Kidney (tissue), 14 donors: ENCODE results near the gene ULK4. TPM values are rescaled to one million over a fixed set of nuclear protein-coding genes. Genes with fewer than 3 reads are reported as not detected.
"Not testable (repeated sequence)": the region's sequence is repeated elsewhere in the genome, so short reads cannot be mapped to it uniquely, and the experiment has no call there.

Experiments used
- DNase-seq, 5 donors: peaks; one replicate each; pipeline ENCODE4 v3.0.0-alpha.2; 2013 to 2020
- FAIRE-seq: peaks from 2 replicates; lab custom pipeline; 2012; peaks lifted over from hg19 to GRCh38; lab: Jason Lieb, UNC
- H3K27ac ChIP-seq, 2 donors: one replicate each; pipeline ENCODE4 v1.7.0; 2013; ENCODE audit warnings: low read depth in 2 of 2, low read length in 2 of 2, inconsistent platforms in 1 of 2
- H3K27me3 ChIP-seq: one replicate; pipeline ENCODE4 v1.7.1; 2013; ENCODE audit warnings: low read length, inconsistent platforms; ENCODE audit not compliant: control insufficient read depth, insufficient read depth
- H3K36me3 ChIP-seq, 3 donors: one replicate each; pipeline versions ENCODE4 v1.7.0 to v1.7.1; 2013; ENCODE audit warnings: low read length in 3 of 3, control low read depth in 1 of 3, inconsistent platforms in 1 of 3; ENCODE audit not compliant: insufficient read depth in 3 of 3, control insufficient read depth in 2 of 3
- H3K4me1 ChIP-seq, 3 donors: one replicate each; pipeline versions ENCODE4 v1.7.0 to v1.7.1; 2013; ENCODE audit warnings: low read length in 3 of 3, inconsistent platforms in 1 of 3, low read depth in 1 of 3; ENCODE audit not compliant: control insufficient read depth in 2 of 3, insufficient read depth in 2 of 3
- H3K4me3 ChIP-seq, 3 donors: one replicate each; pipeline versions ENCODE4 v1.7.0 to v1.8.1; 2013; ENCODE audit warnings: low read length in 3 of 3, control low read depth in 1 of 3, inconsistent platforms in 1 of 3
- H3K9ac ChIP-seq, 3 donors: one replicate each; pipeline versions ENCODE4 v1.7.0 to v1.7.1; 2013; ENCODE audit warnings: low read length in 3 of 3, control low read depth in 1 of 3, inconsistent platforms in 1 of 3
- H3K9me3 ChIP-seq, 3 donors: one replicate each; pipeline versions ENCODE4 v1.7.0 to v1.7.1; 2013; ENCODE audit warnings: low read length in 3 of 3, control low read depth in 1 of 3, inconsistent platforms in 1 of 3; ENCODE audit not compliant: control insufficient read depth in 2 of 3, insufficient read depth in 1 of 3
- intact Hi-C: fragments of 100-400 bp; cut with DNase I; formaldehyde crosslinking; loops from one replicate; pipeline ENCODE4 v1.11.1; 2022
- polyA plus RNA-seq: library from polyadenylated mRNA; stranded (reverse); fragments of 350-450 nt; fragmentation: Illumina TruSeq; extraction: RNeasy Lipid Tissue Mini Kit (QIAGEN cat#74804); gene quantifications from one replicate; pipeline ENCODE4 v1.2.3, GENCODE V29; 2014; ENCODE audit warnings: low read depth, low replicate concordance; ENCODE audit not compliant: insufficient read depth
- total RNA-seq: library from RNA; stranded (reverse); fragmentation: NEBNext Ultra II Directional; extraction: Animal tissue kit (Norgen Biotek cat#: 25700); gene quantifications from one replicate; pipeline ENCODE4 v1.2.1, GENCODE V29; 2021
- TF ChIP-seq, protein P1 (sequence below): IDR thresholded peaks from 3 replicates; pipeline ENCODE4 v1.5.1; 2012; ENCODE audit warnings: mild to moderate bottlenecking, moderate library complexity, borderline replicate concordance; ENCODE audit not compliant: insufficient read depth; ENCODE audit errors: extremely low read depth
- donor health status: control.
- donor health status: control.
- donor health status: control.
- donor health status: control.
- donor health status: control.
- donor health status: DM: yes; HTN: yes; CAD: no.
- donor health status: Normal renal cell carcinoma (clear cell type).

Gene ULK4
- total and polyA plus RNA-seq, 2 donors from 2014 or later, result 4.6 to 20.5 TPM

DNA sequence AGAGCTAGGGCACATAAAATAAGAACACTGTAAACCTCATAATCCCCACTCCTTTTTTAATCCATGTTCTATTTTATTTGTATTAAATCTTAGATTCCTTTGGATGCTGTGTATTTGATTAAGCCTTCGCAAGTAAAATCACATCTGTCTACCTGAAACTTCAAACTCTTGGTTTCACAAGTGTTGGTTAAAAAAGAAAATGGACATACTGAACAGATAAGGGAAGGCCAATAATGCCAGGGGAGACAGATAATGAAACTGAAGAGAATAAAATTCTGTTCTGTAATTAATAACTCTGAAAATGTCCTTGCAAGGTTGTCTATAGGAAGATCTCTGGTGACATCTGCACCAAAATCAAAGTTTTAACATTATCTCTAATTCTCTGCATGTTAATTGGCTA, 114.2 kb downstream of the ULK4 start:
- FAIRE-seq (no peak), DNase-seq (no peak)
- Histone ChIP-seq H3K36me3 (no peaks in the 10 kb centered on the region), H3K4me1 (no peaks in the 10 kb centered on the region), H3K9ac (no peak overlapping the region), H3K4me3 (no peak overlapping the region), H3K27ac (no peak overlapping the region), H3K27me3 (no peaks in the 10 kb centered on the region), H3K9me3 (no peaks in the 10 kb centered on the region)
- TF ChIP-seq, protein P1, sequence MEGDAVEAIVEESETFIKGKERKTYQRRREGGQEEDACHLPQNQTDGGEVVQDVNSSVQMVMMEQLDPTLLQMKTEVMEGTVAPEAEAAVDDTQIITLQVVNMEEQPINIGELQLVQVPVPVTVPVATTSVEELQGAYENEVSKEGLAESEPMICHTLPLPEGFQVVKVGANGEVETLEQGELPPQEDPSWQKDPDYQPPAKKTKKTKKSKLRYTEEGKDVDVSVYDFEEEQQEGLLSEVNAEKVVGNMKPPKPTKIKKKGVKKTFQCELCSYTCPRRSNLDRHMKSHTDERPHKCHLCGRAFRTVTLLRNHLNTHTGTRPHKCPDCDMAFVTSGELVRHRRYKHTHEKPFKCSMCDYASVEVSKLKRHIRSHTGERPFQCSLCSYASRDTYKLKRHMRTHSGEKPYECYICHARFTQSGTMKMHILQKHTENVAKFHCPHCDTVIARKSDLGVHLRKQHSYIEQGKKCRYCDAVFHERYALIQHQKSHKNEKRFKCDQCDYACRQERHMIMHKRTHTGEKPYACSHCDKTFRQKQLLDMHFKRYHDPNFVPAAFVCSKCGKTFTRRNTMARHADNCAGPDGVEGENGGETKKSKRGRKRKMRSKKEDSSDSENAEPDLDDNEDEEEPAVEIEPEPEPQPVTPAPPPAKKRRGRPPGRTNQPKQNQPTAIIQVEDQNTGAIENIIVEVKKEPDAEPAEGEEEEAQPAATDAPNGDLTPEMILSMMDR, result no peak
- intact Hi-C loops, result no loop called here

DNA sequence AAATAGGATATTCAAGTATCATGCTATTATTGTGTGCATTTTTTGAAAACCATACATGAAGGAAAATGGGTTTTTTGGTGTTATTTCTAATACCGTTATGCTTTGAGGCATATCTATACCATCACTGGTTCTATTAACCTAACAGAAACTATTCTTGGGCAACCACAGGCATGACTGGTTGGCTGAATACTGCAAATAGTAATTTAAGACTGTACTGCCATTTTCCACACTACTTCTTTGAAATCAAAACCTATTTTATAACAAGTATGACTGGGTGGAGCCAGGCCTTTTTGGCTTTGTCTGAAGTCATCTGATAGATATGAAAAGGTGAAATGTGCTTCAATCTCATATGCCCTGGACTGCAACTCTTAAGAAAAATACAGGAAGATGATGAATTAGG, 115.1 kb downstream of the ULK4 start:
- no peaks in the 10 kb centered on the region for H3K36me3 ChIP-seq
- TF ChIP-seq, protein P1, result no peak
- no peak overlapping the region for H3K4me3 ChIP-seq
- FAIRE-seq (no peak), DNase-seq (no peak)
- H3K27ac ChIP-seq, result no peak overlapping the region
- intact Hi-C loops, result no loop called here
- no peaks in the 10 kb centered on the region for H3K9me3 ChIP-seq
- no peak overlapping the region for H3K9ac ChIP-seq
- no peaks in the 10 kb centered on the region for H3K4me1 ChIP-seq
- H3K27me3 ChIP-seq, result no peaks in the 10 kb centered on the region

DNA sequence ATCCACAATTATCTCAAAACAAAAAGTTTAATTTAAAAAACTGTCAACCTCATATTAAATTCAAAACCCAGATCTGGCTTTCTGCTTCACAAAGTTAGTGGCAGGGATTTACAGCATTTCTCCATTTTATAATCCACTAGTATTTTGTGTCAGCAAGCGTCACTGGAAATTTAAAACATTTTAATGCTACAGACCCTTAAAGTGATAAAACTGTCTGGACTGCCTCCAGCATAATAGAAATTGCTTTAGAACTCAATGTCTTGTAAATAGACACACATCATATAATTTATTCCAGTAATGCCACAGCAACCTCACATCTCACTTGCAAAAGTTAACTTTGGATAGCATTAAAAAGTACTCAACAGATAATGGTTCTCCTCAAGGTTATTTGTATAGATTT, 116.1 kb downstream of the ULK4 start:
- TF ChIP-seq, protein P1, result no peak
- no peak for FAIRE-seq
- Histone ChIP-seq H3K4me1 (no peaks in the 10 kb centered on the region), H3K9ac (no peak overlapping the region), H3K4me3 (no peak overlapping the region), H3K9me3 (no peaks in the 10 kb centered on the region), H3K27me3 (no peaks in the 10 kb centered on the region), H3K36me3 (no peaks in the 10 kb centered on the region), H3K27ac (no peak overlapping the region)
- DNase-seq, result peak in 2 of 5 donors; percentile 32 to 52
- intact Hi-C loops, result no loop called here

DNA sequence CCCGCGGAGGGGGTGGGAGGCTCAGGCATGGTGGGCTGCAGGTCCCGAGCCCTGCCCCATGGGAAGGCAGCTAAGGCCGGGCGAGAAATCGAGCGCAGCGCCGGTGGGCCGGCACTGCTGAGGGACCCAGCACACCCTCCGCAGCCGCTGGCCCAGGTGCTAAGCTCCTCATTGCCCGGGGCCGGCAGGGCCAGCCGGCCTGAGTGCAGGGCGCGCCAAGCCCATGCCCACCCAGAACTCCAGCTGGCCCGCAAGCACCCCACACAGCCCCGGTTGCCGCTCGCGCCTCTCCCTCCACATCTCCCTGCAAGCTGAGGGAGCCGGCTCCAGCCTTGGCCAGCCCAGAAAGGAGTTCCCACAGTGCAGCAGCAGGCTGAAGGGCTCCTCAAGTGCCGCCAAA, 117.6 kb downstream of the ULK4 start:
- FAIRE-seq, intact Hi-C loops, H3K4me1 ChIP-seq, H3K4me3 ChIP-seq, H3K27me3 ChIP-seq, H3K9ac ChIP-seq, H3K9me3 ChIP-seq, DNase-seq, H3K27ac ChIP-seq, H3K36me3 ChIP-seq: not testable (repeated sequence)

DNA sequence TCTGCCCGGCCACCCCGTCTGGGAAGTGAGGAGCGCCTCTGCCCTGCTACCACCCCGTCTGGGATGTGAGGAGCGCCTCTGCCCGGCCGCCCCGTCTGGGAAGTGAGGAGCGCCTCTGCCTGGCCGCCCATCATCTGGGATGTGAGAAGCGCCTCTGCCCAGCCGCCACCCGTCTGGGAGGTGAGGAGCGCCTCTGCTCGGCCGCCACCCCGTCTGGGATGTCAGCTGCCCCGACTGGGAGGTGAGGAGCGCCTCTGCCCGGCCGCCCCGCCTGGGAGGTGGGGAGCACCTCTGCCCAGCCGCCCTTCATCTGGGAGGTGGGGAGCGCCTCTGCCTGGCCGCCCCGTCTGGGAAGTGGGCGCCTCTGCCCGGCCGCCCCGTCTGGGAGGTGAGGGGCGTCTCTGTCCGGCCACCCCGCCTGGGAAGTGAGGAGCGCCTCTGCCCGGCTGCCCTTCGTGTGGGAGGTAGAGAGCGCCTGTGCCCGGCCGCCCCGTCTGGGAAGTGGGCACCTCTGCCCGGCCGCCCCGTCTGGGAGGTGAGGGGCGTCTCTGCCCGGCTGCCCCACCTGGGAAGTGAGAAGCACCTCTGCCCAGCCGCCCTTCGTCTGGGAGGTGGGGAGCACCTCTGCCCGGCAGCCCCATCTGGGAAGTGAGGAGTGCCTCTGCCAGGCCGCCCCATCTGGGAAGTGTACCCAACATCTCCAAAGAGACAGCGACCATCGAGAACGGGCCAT, 120.8 kb downstream of the ULK4 start:
- H3K4me1 ChIP-seq, H3K36me3 ChIP-seq, FAIRE-seq, intact Hi-C loops, H3K9ac ChIP-seq, H3K4me3 ChIP-seq, H3K9me3 ChIP-seq, H3K27me3 ChIP-seq, H3K27ac ChIP-seq: not testable (repeated sequence)
- DNase-seq, result peak in 1 of 5 donors; percentile 68
